Hematopoietic multipotent progenitor cell treated with erythropoietin and hydrocortisone succinate and interleukin-3 and kit ligand, for 6 days (in vitro differentiated cells): Measurements from ENCODE around the gene OR2AT4.
A peak's percentile ranks its signal among the peaks of the same experiment; 100 is the strongest.
"Not testable (repeated sequence)": the region's sequence is repeated elsewhere in the genome, so short reads cannot be mapped to it uniquely, and the experiment has no call there.

ENCODE experiments used
- DNase-seq: peaks from one replicate; pipeline ENCODE4 v3.0.0-alpha.2; 2015

The OR2AT4 gene

GRCh38 chr11:75063741-75064314 is 32.8 kb downstream of the OR2AT4 start:
- DNase-seq = no peak

DNA sequence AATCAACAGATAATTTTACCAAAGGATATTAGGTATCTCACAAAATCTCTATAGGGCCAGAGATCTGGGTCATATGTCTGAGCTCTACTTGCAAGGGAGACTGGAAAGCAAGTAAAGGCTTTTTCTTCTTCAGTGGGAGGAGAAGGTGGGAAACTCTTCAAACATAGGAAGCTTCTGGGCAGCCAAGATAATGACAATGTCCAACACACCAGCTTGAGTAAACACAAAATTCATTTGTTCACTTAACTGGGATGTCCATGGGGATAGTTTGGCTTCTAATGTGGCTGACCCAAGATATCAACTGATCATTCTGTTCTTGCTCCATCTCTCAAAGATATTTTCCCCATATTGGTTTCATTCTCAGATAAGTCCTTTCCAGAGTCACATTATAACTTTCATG is 37.4 kb downstream of the OR2AT4 start:
- no peak for DNase-seq

- no peak for DNase-seq
Measured at GRCh38 chr11:75056814-75057213, 39.9 kb downstream of the OR2AT4 start.

DNA sequence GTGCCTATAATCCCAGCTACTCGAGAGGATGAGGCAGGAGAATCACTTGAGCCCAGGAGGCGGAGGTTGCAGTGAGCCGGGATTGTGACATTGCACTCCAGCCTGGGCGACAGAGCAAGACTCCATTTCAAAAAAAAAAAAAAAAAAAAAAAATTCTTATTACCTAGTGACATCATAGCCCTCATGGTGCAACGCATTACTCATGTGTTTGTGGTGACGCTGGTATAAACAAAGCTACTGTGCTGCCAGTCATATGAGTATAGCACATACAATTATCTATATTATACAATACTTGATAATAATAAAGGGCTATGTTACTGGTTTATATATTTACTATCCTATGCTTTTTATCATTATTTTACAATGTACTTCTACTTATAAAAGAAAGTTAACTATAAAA is 41.2 kb downstream of the OR2AT4 start:
- no peak for DNase-seq

- DNase-seq = no peak
Measured at GRCh38 chr11:75052457-75052856, 44.2 kb downstream of the OR2AT4 start.

DNA sequence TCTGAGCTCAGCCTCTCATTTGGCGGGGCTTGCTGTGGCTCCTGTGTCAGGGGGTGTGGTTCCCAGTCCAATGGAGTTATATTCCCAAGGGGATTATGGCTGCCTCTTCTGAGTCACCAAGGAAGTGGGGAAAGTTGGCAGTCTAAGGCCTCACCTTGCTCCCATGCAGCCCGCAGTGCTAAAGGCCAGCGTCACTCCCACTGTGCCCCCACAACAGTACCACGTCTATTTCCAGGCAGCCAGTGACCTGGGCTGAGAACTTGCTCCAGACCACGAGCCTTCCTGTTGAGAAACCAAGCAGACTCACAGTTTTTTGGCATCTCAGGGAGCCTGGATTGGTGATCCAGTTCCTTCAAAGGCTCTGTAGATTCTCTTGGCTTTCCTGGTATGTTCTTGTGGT is 45.6 kb downstream of the OR2AT4 start:
- DNase-seq = no peak

DNA sequence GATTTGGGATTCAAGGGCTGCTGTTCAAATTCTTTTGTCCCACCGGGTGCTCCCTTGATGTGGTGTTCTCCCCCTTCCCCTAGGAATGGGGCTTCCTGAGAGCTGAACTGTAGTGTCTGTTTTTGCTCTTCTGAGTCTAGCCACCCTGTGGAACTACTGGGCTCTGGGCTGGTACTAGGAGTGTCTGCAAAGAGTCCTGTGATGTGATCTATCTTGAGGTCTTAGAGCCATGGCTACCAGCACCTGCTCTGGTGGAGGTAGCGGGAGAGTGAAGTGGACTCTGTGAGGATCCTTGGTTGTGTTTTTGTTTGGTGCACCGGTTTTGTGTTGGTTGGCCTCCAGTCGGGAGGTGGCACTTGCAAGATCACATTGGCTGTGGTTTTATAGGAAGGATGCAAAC is 46.2 kb downstream of the OR2AT4 start:
- DNase-seq = no peak

- not testable (repeated sequence) for DNase-seq
Measured at GRCh38 chr11:75049501-75050266, 47.0 kb downstream of the OR2AT4 start.

DNA sequence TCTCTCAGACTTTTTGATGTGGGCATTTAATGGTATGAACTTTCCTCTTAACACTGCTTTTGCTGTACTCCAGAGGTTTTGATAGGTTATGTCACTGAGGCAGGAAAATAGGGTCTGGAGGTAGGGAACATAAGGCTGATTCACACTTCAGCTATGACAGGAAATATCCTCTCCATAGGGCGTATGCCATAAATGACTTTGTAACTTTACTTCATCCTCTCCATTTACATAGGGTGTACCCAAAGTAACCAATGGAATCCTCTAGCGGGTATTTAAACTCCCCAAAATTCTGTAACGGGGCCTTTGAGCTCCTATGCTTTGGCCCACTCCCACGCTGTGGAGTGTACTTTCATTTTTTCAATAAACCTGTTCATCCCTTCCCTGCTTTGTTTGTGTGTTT is 49.5 kb downstream of the OR2AT4 start:
- DNase-seq = no peak

GRCh38 chr11:75046668-75047067 is 50.0 kb downstream of the OR2AT4 start:
- DNase-seq = not testable (repeated sequence)

GRCh38 chr11:75044381-75045170 is 52.1 kb downstream of the OR2AT4 start:
- not testable (repeated sequence) for DNase-seq

- DNase-seq = not testable (repeated sequence)
Measured at GRCh38 chr11:75041821-75042220, 54.9 kb downstream of the OR2AT4 start.

DNA sequence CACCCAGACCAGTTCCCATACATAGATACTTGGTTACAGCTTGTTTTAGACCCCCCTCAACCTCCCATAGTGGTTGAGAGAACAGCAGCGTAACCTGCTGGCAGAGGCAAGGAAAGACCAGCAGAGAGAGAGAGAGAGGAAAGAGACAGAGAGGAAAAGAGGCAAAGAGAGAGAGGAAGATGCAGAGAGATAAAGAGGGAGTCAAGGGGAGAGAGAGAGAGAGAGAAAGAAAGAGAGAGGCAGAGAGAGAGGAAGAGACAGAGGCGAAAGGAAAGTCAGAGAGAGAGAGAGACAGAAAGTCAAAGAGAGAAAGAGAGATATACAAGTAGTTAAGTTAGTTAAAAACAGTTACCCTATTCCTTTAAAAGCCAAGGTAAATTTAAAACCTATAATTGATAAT is 55.4 kb downstream of the OR2AT4 start:
- no peak for DNase-seq

DNA sequence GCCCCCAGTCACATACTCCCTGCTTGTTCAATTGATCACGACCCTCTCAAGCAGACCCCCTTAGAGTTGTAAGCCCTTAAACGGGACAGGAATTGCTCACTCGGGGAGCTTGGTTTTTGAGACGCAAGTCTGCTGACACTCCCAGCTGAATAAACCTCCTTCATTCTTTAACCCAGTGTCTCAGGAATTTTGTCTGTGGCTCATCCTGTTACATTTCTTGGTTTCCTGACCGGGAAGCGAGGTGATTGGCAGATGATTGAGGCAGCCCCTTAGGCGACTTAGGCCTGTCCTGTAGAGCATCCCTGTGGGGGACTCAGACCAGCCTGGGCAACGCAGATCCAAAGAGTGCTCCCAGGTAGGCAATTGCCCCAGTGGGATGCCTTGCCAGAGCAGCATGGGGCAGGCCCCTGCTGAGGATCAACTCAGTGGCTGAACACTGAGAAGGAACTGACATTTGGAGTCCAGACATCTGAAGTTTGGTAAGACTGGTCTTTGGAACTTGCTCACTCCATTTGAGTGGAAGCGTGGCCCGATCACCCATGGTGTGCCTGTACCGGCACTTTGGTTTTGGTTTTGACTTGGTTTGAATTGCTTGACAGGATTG is 56.4 kb downstream of the OR2AT4 start:
- DNase-seq = no peak

- DNase-seq = peak; percentile 55
Measured at GRCh38 chr11:75035911-75036565, 60.6 kb downstream of the OR2AT4 start.

DNA sequence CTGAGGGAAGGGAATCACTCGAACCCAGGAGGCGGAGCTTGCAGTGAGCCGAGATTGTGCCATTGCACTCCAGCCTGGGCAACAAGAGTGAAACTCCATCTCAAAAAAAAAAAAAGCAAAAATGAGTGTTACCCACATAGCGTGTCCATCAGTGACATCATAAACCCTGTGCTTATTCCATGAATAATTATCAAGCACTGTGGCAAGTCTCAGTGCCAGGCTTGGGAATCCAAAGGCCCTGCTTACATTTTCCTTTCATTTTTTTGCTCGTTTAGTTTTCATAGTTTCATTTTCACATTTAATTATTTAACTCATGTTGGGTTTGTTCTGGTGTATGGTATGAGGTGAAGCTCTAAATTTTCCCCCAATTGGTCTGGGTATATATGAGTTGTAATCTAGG is 61.4 kb downstream of the OR2AT4 start:
- no peak for DNase-seq

GRCh38 chr11:75033916-75034315 is 62.8 kb downstream of the OR2AT4 start:
- DNase-seq = no peak

DNA sequence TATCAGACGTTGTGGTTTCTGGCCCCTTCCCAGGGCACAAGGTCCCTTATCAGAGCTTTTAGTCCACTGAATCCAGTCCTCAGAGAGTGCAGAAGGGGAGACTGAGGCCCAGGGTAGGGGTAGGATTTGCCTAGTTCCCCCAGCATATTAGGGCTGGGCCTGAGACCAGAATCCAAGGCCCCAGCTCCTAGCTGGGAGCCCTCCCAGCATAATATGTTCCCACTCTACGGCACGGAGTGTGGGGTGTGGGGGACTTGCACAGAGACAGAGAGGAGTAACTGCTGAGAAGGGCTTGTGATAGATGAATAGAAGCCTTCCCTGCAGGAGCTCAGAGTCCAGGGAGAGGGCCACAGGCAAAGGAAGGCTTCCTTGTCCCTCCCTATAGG is 64.1 kb downstream of the OR2AT4 start:
- no peak for DNase-seq

DNA sequence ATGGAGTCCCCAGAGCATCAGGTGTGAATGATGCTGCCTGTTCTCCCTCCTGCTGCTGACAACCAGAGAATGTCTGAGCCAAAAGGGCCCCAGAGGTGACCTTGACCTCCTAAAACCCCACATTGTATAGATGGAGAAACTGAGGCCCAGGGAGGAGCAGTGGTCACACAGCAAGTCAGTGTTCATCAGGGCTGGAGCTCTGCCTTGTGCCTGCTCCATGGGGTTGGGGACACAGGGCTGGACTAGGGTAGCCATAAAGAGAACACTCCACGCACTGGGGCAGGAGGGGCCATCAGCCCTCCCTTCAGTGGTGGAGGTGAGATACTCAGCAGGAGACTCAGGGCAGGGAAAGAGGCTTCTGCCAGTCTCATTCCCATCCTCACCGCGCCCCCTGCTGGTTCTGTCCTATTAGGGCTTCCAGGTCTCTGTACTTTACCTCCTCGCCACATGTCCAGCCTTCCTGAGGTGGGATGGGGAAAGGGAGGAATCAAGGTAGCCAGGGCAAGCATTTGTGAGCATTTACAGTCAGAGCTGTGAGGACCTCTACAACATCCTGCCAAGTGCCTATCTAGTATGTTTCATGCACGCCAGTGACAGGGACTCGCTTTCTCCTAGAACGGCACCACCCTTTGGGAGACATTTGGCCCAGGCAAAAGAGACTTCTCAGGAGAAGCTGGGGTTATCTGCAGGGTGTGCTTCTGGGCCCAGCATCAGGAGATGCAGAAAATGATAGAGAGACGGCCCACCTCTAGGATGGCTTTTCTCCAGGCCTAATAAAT is 64.7 kb downstream of the OR2AT4 start:
- peak; percentile 89 for DNase-seq
